SK-N-MC (cell line): ENCODE results near the gene C4A.

ENCODE experiments used
- EZH2 ChIP-seq: fragments of 200-600 bp; sonication (generic); IDR thresholded peaks from one replicate; pipeline ENCODE4 v1.6.1; 2017; ENCODE audit warnings: antibody characterized with exemption
- FOXP2 ChIP-seq: optimal IDR thresholded peaks from 2 replicates; pipeline ENCODE3; 2011; ENCODE audit warnings: mild to moderate bottlenecking, moderate library complexity; ENCODE audit not compliant: insufficient read depth; ENCODE audit errors: extremely low read length, control extremely low read depth
- POLR2AphosphoS5 ChIP-seq: IDR thresholded peaks from 2 replicates; pipeline ENCODE4 v1.6.1; 2012; ENCODE audit warnings: mild to moderate bottlenecking, low read depth, low read length, borderline replicate concordance

- TF ChIP-seq POLR2AphosphoS5 (no peak), EZH2 (no peak), FOXP2 (no peak)
These were observed 23.5 kb upstream of the C4A start for GRCh38 chr6:31958412-31958740.
